Measurements from ENCODE around the gene VAV3.

Gene VAV3

DNA sequence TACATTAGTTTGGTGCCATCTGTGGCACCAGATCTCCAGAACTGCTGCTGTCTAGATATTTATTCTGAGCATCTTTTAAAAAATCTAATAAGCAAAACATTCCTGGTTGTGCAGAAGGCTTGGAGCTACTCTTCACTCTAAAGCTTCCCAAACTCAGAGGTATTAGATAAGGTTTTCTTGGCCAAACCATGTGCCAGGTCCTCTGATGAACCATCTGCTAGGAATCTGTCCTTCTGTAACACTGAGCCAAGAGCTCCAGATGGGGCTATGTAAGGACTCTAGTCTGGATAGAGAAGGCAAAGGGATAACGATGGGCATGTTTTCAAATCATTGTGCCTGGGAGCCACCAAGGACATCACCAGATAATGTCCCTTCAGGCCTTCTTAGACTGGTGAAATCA lies 413.5 kb downstream of the VAV3 start:
- DNase-seq = no peak

DNA sequence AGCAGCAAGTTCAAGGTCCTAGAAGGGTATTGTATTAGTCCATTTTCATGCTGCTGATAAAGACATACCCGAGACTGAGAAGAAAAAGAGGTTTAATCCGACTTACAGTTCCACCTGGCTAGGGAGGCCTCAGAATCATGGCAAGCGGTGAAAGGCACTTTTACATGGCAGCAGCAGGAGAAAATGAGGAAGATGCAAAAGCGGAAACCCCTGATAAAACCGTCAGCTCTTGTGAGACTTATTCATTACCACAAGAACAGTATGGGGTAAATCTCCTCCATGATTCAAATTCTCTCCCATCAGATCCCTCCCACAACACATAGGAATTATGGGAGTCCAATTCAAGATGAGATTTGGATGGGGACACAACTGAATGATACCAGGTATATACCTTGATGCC lies 414.6 kb downstream of the VAV3 start:
- no peak for DNase-seq

DNA sequence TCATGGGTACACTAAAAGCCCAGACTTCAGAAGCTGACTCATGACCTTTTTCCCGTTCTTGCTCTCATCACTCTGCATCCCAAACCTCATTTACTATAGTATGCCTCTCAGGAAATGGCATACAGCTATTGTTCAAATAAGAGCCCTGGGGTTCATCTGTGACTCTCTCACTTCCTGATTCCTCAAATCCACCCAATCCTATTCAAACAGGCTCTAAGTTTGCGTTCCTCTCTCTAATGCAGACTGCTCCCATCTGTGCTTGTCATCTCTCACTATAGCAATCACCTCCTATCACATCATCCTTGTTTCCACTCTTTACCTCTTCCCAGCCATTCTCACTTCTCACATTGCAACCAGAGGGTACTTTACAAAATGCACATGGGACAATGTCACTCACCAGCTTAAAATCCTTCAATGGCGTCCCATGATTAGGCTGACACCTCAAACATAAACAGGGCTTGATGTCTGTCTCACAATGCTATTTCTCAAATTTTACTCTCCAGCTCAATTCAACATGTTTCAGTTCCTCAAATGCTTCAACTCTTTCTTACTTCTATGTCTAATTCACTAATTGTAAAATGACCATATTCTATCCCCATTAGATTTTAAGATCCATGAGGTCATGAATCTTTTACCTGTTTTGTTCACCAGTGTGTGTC lies 415.7 kb downstream of the VAV3 start:
- no peak for DNase-seq

DNA sequence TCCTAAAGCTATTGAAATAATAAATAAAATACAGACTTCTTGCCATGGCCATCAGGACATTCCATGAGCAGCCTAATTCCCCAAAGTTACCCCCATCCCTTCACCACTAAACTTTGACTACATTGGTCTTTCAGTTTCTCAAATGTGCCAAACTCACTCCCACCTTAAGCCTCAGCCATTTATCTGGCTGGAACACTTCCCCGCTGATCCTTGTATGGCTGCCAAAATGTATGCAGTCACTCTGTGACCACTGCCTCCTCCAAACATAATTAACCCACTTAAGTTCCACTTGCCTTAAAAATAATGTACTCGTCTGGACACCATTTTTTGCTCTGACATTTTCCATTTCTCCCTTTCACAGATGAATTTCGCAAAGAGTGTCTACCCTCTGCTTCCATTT lies 416.7 kb downstream of the VAV3 start:
- no peak for DNase-seq

DNA sequence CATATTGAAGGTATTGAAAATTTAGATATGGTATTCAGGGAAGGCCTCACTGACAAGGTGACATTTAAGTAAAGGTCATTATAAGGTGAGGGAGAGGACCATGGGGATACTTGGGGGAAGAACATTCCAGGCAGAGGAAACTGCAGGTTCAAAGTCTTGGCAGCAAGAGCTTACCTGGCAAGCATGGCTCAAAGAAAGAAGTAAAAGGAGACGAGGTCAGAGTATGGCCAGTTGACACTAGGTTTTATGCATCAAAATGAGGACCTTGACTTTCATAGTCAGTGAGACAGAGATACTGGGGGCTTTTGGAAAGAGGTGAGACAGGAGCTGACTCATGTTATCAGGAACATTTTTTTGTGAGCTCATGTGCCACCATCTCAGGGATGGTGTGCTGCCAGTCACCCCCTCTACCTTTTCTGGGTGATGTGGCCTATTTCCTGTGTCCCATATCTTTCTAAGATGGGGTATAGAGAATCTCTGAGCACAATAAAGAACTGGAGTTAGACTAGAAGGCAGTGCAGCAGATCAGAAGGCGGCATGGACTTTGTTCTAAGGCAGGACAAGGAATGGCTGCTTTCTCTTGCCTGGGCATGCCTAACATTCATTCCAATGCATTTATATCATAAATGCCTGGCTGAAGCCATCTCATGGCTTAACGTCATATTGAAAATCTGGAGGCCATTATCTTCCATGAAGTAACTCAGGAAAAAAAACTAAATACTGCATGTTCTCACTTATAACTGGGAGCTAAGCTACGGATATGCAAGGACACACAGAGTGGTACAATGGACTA lies 417.4 kb downstream of the VAV3 start:
- DNase-seq = no peak

DNA sequence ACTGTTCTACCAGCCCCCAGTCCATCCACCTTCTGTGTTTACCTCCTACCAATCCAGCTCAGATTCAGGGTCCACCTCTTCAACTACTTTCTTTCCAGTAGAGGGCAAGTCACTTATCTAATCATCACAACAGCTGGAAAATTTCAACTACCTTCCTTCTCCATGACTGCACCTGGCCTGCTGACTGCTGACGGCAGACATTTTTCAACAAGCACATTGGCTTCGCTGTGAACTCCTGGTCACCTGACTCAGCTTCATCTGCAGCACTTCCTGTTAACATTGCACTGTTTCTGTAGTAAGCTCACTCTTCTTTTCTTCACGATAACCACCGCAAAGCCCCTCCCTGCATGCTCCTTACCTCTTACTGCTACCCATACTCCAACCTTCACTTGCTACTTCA lies 418.4 kb downstream of the VAV3 start:
- DNase-seq = no peak

DNA sequence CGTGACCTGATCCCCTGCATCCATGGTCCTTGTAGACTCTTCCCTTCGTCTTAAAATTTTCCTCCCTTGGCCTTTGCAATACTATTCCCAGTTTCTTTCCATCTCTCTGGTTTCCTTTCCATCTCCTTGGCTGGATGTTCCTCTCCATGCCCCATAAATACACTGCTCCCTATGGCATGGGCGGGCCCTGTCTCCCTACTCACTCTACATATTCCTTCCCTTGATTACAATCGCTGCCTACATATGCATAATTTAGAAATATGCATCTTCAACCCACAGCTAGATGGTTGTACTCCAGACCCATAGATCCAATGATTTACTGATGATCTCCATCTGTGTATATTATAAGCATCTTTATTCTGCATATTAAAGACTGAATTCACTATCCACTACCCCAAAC lies 419.1 kb downstream of the VAV3 start:
- no peak for DNase-seq

DNA sequence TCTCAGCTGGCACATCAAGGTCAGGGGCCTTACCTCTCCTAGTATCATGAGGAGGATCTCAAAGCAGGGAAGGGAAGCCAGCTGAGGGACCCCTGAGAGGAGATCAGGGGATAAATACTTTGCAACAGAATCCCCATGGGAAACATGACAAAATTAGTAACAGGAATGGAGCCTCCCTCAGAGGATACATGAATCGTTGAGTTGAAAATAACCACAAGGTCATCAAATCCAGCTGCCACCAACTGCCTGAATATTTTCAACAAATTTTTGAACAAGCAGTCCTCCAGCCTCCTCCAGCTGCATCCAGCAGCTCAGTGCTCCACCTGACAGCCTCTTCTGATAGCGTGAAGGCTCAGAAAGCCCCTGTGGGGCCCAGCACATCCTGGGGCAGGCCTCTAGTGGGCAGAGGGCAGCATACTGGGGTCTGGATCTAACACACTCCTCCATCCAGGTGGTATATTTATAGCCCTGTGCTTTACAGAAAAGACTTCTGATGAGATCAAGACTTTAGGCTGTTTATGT lies 419.9 kb downstream of the VAV3 start:
- no peak for DNase-seq

DNA sequence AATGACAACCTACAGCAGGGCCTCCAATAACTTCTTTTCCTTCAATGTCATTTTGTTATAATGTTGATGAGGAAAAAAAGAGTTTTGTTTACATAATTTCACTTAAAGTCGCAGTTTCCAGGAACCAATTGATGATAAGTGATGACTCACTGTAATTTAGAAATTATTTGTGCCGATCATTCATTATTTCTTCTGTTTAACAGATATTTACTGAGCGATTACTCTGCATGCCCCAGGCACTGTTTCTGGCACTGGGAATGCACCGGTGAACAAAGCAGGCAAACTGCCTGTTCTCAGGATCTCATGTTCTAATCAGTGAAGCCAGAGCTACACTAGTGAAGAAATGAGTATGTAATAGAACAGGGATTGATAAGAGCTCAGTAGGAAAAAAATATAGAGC lies 420.7 kb downstream of the VAV3 start:
- no peak for DNase-seq

DNA sequence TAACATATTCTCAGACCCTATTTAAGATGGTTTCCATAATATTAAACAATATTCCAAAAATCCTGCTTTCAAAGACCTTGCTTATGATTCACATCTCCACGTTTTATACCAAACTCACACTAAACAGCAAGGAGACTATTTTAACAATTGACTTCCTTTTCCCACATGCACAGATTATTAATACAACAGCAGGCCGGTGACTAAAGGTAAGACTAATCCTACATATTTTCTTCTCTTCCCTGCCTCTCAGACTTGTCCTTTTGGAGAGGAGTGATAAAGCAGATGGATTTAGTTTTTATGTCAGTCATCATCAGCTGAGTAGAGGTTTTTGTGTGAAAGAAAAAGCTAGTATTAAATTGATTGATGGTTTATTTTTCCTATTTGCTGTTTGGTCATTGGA lies 423.6 kb downstream of the VAV3 start:
- DNase-seq = no peak

DNA sequence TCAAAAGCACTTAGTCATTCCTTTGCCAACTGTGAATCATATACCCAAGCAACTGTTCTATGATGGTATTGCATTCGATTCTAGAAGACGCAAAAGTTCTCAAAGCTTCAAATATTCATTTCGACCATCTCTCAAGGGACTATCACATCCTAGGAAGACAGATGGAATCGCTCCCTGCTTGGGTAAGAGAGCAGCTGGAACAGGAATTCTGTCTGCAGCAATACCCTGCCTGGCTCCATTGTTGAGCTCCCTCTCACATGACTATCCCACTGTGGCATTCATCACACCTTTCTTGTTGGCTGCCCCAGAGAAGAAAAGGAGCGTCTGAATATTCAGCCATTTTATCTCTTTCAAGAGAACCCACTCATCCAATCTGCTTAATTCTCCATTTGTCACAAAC lies 426.5 kb downstream of the VAV3 start:
- no peak for DNase-seq

DNA sequence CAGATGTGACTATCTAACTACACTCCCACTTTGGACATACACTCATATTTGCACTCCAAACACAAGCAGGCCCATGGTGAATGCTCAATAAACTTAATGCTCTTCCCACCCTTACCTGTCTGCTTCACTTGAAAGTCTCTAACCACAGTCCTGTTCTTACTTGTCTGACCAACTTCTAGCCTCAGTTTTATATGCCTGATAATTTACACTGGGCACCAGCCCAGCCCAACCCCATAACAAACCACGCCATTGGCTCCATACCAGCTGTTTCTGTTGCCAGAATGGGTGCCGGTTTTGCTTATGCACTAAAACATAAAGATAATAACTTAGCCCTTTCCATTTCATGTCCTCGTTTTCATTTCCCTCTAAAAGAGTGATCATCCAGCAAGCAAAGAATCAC lies 428.7 kb downstream of the VAV3 start:
- DNase-seq = no peak

DNA sequence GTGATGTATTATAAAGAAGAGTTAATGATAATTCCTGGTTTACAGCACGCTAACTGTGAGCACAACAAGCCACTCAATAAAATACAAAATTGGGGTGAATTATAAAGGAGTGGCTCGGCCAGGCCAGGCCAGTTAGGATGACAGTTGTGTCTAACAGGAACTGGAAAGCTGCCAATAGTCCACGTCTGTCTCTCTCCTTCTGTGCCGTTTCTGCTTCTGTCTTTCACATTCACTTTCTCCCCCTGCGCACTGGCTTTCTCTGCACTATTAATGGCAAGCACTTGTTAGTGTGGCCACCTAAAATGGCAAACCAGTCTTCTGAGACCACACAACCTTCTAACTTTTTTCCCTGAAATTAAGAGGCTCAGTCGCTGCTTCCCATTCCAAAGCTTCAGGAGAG lies 429.9 kb downstream of the VAV3 start:
- no peak for DNase-seq

DNA sequence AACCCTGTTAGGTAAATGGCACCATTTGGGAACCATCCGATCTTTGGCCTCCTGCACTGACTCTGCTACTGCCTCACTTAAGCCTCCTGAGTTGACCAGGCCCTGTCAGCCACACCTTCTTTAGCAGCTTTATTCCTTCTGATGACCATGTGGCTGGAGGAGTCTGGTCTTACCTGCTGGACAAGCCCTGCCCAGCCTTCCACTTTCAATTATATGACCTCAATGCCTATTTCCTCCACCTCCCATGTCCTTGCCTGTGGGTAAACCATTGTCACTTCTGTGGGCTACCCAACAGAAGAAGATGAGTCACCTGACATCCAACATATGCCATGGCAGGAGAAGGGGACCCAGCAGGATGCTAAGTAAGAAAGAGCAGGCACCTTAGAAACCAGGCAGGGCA lies 430.3 kb downstream of the VAV3 start:
- no peak for DNase-seq

DNA sequence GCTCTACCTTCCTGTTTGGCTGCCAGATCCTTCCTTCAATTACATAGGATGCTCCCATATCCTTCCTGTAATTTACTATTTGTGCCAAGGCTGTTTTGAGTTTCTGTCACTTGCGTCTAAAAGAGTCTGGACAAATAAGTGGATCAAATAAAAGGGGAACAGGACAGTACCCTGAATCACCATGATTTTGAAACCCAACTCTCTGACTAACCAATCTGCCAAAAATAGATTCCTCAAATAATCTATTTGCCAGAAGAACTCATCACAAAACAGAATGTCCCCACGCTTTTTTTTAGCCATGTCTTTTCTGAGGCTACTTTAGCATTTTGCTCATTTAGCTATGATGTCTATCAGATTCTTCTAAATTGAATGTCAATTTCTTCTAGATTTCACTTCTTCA lies 431.5 kb downstream of the VAV3 start:
- no peak for DNase-seq

DNA sequence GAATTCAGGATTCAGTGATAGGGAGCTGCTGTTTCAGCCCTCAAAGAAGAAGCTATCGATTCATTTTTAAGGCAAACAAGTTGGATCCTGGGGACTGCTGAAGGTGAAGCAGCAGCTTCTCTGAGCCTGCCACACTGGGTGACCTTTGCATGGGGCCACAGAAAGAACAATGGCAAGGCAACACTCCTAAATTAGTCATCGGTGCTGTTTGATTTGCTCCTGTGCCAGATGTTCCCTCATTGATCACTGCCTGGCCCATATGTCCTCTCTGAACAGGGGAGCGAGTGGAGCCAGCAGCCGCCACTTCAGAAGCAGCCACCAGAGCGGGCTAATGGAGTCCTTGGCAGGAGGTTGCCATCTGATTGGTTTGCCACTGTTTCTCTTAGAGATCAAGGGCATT lies 432.7 kb downstream of the VAV3 start:
- DNase-seq = no peak

DNA sequence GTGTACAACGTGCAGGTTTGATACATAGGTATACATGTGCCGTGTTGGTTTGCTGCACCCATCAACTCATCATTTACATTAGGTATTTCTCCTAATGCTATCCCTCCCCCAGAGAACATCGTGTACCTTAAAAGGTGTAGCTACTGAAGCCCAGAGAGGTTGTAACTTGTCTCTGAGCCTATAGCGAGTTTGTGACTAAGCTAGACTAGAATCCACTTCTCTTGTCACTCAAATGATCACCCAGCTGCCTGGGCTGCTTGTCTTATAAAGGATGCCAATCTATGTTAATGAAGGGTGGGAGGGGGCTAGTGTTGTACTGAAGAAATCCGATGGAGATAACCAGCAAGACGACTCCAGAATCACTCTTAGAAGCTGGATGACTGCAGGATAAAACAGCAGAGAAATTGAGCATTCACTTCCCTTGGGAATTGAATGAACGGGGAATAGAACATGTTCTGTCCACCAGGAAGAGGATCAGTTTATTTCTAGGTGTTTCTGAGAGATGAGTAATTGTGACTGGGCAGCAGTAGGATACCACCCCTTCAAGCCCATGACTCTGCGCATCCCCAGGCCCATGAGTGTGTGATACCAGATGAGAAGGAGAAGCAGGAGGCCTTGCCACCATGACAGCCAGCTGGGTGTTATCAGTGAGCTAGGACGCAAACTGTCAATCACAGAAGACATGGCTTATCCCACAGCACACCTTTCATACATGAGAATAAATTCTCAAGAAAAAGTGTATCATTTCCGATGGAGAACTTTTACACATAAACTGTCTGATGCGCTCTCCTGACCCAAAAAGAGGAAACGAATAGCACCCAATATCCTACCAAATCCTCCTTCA lies 433.7 kb downstream of the VAV3 start:
- no peak for DNase-seq

DNA sequence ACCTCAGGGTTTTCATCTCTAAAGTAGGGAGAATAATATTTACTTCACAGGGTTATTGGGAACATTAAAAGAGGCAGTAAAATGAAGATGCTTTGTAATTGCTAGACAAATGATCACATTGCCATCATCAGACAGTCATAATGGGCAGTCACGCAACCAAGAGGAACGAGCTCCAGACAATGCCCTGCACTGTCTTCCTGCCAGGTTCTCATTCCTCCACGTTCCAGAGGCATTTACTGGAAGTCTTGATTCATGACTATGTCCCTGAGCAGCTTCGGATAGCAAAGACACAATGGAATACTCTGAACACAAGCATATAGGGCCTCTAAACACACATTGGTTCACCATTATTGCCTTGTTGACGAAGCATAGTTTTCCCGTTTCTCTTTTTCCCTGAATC lies 434.4 kb downstream of the VAV3 start:
- no peak for DNase-seq

DNA sequence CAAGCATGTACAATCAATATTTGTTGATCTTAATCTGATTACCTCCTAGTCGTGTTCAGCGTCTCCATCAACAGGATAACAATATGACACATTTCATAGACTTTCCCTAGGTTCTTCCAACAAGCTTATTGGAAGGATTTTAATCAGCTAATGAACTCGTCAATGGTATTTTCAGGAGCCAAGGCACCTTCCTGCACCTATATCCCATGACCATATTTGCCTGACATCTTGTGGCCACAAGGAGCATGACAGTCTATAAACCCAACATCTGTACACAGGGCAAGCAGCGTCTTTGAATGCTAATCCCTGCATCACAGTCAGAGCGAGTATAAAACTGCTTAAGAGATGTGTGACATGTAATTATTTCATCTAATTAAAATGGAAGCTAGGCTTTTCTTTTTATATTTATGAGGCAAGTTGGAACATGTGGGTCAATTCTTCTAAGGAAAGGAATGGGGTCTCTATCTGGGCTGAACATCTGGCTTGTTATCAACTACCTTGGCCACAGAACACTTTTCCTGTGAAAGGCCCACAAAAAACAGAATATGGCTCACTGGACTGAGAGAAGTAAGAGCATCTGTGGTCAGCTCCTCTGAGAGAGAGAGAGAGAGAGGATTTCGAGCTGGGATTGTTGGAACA lies 435.4 kb downstream of the VAV3 start:
- peak; percentile 27 to 58 for DNase-seq

DNA sequence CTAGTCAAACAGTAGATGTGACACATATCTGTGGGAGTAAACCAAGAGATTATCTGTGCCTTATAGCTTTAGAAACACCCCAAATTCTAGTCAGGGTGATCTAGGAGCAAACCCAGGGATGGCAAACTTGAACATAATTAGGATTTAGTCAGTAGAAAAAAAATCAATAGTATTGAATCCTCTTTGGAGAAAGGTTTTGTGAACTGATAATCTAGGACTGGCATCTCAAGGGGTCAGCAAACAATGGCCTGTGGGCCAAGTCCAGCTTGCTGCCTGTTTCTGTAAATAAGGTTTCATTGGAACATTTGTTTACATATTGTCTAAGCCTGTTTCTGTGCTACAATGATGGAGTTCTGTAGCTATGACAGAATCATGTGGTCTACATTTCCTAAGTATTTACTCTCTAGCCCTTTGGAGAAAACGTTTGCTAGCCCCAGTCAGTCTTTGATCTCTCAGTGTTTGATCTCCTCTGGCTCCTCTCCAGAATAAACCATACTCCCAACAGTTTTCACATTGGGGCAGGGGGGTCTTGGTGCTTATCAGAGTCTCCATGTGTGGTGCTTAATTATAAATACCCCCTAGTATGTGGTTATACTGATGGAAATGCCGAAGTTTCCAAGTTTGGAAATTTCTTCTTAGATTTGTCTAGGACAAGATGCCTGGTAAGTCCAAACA lies 438.3 kb downstream of the VAV3 start:
- DNase-seq = no peak

DNA sequence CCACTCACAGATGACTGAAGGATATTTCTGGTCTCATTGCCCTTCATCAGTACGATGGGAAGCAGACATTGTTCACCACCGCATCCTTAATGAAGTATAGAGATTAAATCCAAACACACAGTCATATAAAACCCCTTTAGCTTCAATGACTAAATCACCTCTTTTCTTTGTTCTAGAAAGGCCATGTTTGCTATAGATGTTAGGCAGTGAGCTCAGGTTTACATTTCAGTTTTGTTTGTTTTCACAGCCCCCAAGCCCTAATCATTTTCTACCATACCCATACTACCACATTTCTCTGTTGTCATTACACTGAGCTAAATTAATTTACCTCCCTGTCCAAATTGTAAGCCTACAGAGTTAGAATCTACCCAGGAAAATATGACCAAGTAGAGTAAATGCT lies 439.0 kb downstream of the VAV3 start:
- peak in 1 of 2 experiments; percentile 13 for DNase-seq

DNA sequence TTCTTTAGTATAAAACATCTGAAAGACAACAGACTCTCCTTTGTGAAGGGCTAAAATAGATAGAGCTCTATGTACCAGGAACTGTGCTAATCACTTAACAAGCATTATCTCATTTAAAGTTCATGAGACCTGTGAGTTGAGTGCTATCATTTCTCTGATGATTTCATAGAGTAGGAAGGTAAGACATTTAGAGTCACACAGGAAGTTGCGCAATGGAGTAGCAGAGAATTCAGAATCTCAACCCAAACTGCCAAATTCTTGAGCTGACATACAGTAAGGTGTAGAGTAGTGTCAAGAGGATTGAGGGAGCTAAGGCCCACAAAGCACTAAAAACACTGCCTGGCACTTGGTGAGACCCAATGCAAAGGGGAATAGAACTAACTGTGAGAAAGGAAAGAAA lies 439.8 kb downstream of the VAV3 start:
- DNase-seq = no peak

DNA sequence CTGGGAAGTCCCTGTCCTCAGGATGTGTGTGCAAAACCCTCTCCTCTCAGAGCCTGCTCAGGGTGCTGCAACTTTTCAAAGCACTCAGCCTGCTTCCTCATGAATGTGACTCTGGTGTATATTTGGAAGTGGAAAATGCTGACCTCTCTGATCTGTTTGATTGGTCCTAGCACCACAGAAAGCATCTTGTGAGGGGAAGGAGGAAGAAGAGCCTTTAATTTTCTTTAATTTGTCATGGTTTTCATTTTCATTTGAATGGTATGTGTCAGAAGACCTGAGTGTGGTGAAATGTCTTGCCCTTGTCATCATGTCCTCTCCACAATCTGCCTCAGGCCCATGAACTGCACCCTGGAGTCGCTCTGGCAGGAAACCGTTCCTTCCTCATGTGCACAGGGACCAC lies 440.7 kb downstream of the VAV3 start:
- DNase-seq = no peak
